Subcutaneous abdominal adipose tissue (tissue), 5 donors: ENCODE data around the gene RHBDF2.
A peak's percentile ranks its signal among the peaks of the same experiment; 100 is the strongest.

ENCODE experiments used
- H3K27ac ChIP-seq: one replicate; pipeline ENCODE4 v1.7.0; 2013; ENCODE audit warnings: low read depth, mild to moderate bottlenecking, inconsistent platforms, low read length, moderate library complexity
- H3K27me3 ChIP-seq, 5 donors: one replicate each; pipeline ENCODE4 v1.7.0; 2013; ENCODE audit warnings: low read length in 5 of 5, inconsistent platforms in 1 of 5; ENCODE audit not compliant: control insufficient read depth in 5 of 5, insufficient read depth in 4 of 5
- H3K36me3 ChIP-seq, 5 donors: one replicate each; pipeline ENCODE4 v1.7.0; 2013; ENCODE audit warnings: low read length in 5 of 5; ENCODE audit not compliant: control insufficient read depth in 5 of 5, insufficient read depth in 5 of 5
- H3K4me1 ChIP-seq, 5 donors: one replicate each; pipeline ENCODE4 v1.7.0; 2013; ENCODE audit warnings: low read length in 5 of 5, mild to moderate bottlenecking in 3 of 5, moderate library complexity in 1 of 5; ENCODE audit not compliant: control insufficient read depth in 5 of 5, insufficient read depth in 5 of 5
- H3K4me3 ChIP-seq, 5 donors: one replicate each; pipeline ENCODE4 v1.7.0; 2013; ENCODE audit warnings: low read length in 5 of 5, low read depth in 1 of 5
- H3K9ac ChIP-seq, 5 donors: one replicate each; pipeline ENCODE4 v1.7.0; 2013; ENCODE audit warnings: low read length in 5 of 5, mild to moderate bottlenecking in 4 of 5, moderate library complexity in 3 of 5
- H3K9me3 ChIP-seq, 5 donors: one replicate each; pipeline ENCODE4 v1.7.0; 2013; ENCODE audit warnings: low read length in 5 of 5; ENCODE audit not compliant: control insufficient read depth in 5 of 5
- donor health status: healthy.
- donor health status: healthy.
- donor health status: healthy.
- donor health status: healthy.
- donor health status: healthy.

Gene RHBDF2

GRCh38 chr17:76493505-76494167 is 7.6 kb downstream of the RHBDF2 start:
- peak overlapping the region in 3 of 5 donors; percentile 31 to 69 (median 62) for H3K9ac ChIP-seq
- peaks cover 4 to 77% (median 58%) of the 10 kb centered on the region in 5 donors for H3K4me1 ChIP-seq
- peak overlapping the region in 3 of 5 donors; percentile 15 to 49 (median 38) for H3K4me3 ChIP-seq
- no peaks in the 10 kb centered on the region for H3K36me3 ChIP-seq
- H3K9me3 ChIP-seq: no peaks in the 10 kb centered on the region
- peak overlapping the region; percentile 57 for H3K27ac ChIP-seq
- H3K27me3 ChIP-seq: peaks cover 0 to 6% (median 0%) of the 10 kb centered on the region in 5 donors

- H3K4me3 ChIP-seq: peak overlapping the region in 4 of 5 donors; percentile 15 to 49 (median 35)
- H3K27ac ChIP-seq: peak overlapping the region; percentile 57
Observed at GRCh38 chr17:76492989-76493501, 8.2 kb downstream of the RHBDF2 start.

DNA sequence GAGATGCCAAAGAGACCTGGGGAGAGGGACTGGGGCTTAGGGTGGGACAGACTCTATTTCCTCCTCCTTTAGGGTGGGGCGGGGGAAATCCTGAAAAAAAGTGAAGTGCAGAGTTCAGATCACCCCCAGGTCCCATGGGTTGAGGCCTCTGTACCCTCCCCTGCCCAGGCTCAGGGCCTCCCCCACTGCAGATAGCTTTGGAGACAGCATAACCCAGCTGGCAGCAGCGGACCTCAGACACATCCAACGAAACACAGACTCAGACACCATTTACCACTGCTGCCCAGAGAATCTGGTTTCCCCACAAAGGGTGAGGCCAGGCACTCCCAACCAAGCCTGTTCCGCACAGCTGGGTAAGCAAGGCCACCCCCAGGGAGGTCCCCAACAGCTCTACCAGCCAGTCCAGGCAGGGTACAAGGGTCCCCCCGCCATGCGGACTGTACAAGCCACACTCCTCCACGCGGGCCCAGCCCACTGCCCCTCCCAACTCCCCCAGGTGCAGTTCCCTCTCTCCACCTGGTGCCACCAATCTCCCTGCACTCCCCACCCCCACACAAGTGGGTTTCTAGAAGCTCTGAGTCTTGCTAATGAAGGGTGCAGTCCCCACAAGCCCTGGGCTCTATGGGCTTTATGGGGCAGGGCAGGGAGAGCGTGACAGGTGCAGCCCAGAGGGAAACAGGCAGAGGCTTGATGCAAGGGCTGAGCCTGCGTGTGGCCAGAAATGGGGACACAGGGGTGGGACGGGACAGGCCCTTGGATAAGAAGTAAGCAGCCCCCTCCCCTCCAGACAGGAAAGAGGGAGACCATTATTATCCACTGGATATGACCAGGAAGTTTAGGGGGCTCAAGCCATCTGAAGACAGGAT is 8.9 kb downstream of the RHBDF2 start:
- Histone ChIP-seq H3K36me3 (peaks cover 0 to 2% (median 0%) of the 10 kb centered on the region in 5 donors), H3K27me3 (peaks cover 0 to 6% (median 0%) of the 10 kb centered on the region in 5 donors), H3K9ac (peak overlapping the region in 4 of 5 donors; percentile 26 to 70 (median 61)), H3K27ac (peak overlapping the region; percentile 57), H3K4me3 (peak overlapping the region in 3 of 5 donors; percentile 32 to 49 (median 38)), H3K4me1 (peaks cover 2 to 64% (median 45%) of the 10 kb centered on the region in 5 donors), H3K9me3 (no peaks in the 10 kb centered on the region)

More at GRCh38 chr17:76492989-76493501, 8.2 kb downstream of the RHBDF2 start:
- H3K4me1 ChIP-seq: peaks cover 2 to 71% (median 52%) of the 10 kb centered on the region in 5 donors
- H3K9ac ChIP-seq: peak overlapping the region in 4 of 5 donors; percentile 26 to 70 (median 61)
- no peaks in the 10 kb centered on the region for H3K9me3 ChIP-seq
- H3K27me3 ChIP-seq: peaks cover 0 to 6% (median 0%) of the 10 kb centered on the region in 5 donors
- H3K36me3 ChIP-seq: no peaks in the 10 kb centered on the region

GRCh38 chr17:76491271-76492122 is 9.7 kb downstream of the RHBDF2 start:
- no peaks in the 10 kb centered on the region for H3K9me3 ChIP-seq
- H3K4me3 ChIP-seq: no peak overlapping the region
- H3K4me1 ChIP-seq: peaks cover 2 to 60% (median 43%) of the 10 kb centered on the region in 5 donors
- H3K36me3 ChIP-seq: peaks cover 0 to 2% (median 0%) of the 10 kb centered on the region in 5 donors
- H3K27me3 ChIP-seq: peaks cover 0 to 6% (median 0%) of the 10 kb centered on the region in 5 donors
- H3K9ac ChIP-seq: peak overlapping the region in 2 of 5 donors; percentile 69 to 70
- no peak overlapping the region for H3K27ac ChIP-seq

- H3K9ac ChIP-seq: no peak overlapping the region
- peaks cover 0 to 6% (median 0%) of the 10 kb centered on the region in 5 donors for H3K27me3 ChIP-seq
- H3K4me3 ChIP-seq: no peak overlapping the region
- peaks cover 2 to 63% (median 43%) of the 10 kb centered on the region in 5 donors for H3K4me1 ChIP-seq
- peaks cover 0 to 2% (median 0%) of the 10 kb centered on the region in 5 donors for H3K36me3 ChIP-seq
- H3K27ac ChIP-seq: no peak overlapping the region
- H3K9me3 ChIP-seq: no peaks in the 10 kb centered on the region
Observed at GRCh38 chr17:76490112-76490710, 11.0 kb downstream of the RHBDF2 start.

DNA sequence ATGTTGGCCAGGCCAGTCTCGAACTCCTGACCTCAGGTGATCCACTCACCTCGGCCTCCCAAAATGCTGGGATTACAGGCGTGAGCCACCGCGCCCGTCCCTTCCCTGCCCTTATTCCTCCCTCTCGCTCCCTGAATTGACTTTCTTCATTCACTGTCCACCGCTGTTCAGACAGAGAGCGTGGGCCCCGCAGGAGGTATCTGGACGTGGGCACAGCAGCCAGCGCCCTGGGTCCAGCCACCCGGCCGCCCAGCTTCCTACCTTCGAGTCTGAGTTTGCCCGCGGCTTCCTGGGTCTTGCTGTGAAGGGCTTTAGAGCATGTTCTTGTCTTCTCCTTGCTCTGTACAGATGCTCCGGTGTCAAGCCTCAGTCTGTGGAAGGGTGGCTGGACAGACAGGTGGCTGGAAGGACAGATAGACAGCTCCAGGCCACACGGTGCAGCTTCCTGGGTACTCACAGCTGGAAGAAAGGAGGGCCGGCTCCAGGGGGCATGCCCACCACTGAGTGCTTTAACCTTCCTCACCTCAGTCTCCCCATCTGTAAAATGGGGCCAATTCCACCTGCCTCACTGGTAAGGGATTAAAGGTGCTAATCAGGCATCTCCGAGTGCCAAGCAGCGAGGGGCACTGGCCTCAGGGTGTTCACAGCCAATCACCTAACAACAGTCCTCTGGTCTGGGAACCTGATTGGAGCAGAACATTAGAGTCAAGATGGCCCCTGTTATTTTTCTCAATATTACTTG is 13.6 kb downstream of the RHBDF2 start:
- no peak overlapping the region for H3K4me3 ChIP-seq
- peaks cover 0 to 2% (median 0%) of the 10 kb centered on the region in 5 donors for H3K36me3 ChIP-seq
- no peaks in the 10 kb centered on the region for H3K9me3 ChIP-seq
- H3K27me3 ChIP-seq: peaks cover 0 to 1% (median 0%) of the 10 kb centered on the region in 5 donors
- H3K4me1 ChIP-seq: peaks cover 0 to 55% (median 27%) of the 10 kb centered on the region in 5 donors
- H3K27ac ChIP-seq: no peak overlapping the region
- H3K9ac ChIP-seq: no peak overlapping the region

DNA sequence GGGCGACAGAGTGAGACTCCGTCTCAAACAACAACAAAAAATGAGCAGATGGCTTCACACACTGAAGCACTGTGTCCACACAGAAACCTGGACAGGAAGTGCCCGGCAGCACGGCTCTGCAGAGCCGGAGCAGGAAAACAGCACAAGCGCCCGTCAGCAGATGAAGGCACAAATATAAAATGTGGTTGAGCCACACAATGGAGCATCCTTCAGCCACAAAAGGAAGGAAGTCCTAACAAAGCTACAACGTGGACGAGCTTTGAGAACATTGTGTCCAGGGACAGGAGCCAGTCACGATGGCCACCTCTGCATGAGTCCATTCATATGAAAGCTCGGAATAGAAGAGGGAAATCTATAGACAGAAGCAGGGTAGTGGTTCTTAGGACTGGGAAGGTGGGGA is 15.7 kb downstream of the RHBDF2 start:
- H3K9me3 ChIP-seq: no peaks in the 10 kb centered on the region
- no peak overlapping the region for H3K27ac ChIP-seq
- H3K4me1 ChIP-seq: peaks cover 0 to 42% (median 11%) of the 10 kb centered on the region in 5 donors
- peaks cover 0 to 8% (median 0%) of the 10 kb centered on the region in 5 donors for H3K36me3 ChIP-seq
- H3K4me3 ChIP-seq: no peak overlapping the region
- no peaks in the 10 kb centered on the region for H3K27me3 ChIP-seq
- no peak overlapping the region for H3K9ac ChIP-seq

GRCh38 chr17:76484228-76484725 is 16.9 kb downstream of the RHBDF2 start:
- Histone ChIP-seq H3K4me1 (peaks cover 0 to 40% (median 9%) of the 10 kb centered on the region in 5 donors), H3K4me3 (no peak overlapping the region), H3K27ac (no peak overlapping the region)

More at GRCh38 chr17:76484228-76484725, 16.9 kb downstream of the RHBDF2 start:
- H3K36me3 ChIP-seq: peaks cover 0 to 11% (median 0%) of the 10 kb centered on the region in 5 donors
- H3K9me3 ChIP-seq: no peaks in the 10 kb centered on the region
- H3K9ac ChIP-seq: no peak overlapping the region
- H3K27me3 ChIP-seq: no peaks in the 10 kb centered on the region
